ENCODE data around the gene OVCH1.

OVCH1 gene

GRCh38 chr12:29497588-29497987 lies at the start of gene OVCH1:
TSS of gene OVCH1 (minus strand) at chr12:29497686. CDS start at chr12:29497686, 0 bp downstream.
- H3K27ac ChIP-seq: no peak within 1 kb of the TSS
- no peak for TF ChIP-seq ZFX (IDR thresholded peaks at IDR 0.05; ENCODE audit: borderline replicate concordance)
- TF ChIP-seq CTCF (IDR thresholded peaks at IDR 0.05): no peak

- TF ChIP-seq ZFX (IDR thresholded peaks at IDR 0.05; ENCODE audit: borderline replicate concordance) (no peak), CTCF (IDR thresholded peaks at IDR 0.05) (no peak)
Observed at GRCh38 chr12:29547151-29547632, 49.7 kb upstream of the OVCH1 start.

GRCh38 chr12:29546000-29546399 lies 48.5 kb upstream of the OVCH1 start:
- no peak for TF ChIP-seq CTCF (IDR thresholded peaks at IDR 0.05)
- TF ChIP-seq ZFX (IDR thresholded peaks at IDR 0.05; ENCODE audit: borderline replicate concordance): no peak
- no peak overlapping the region for H3K27ac ChIP-seq

More at GRCh38 chr12:29547151-29547632, 49.7 kb upstream of the OVCH1 start:
- no peak overlapping the region for H3K27ac ChIP-seq

- no peak overlapping the region for H3K27ac ChIP-seq
- no peak for TF ChIP-seq CTCF (IDR thresholded peaks at IDR 0.05)
- TF ChIP-seq ZFX (IDR thresholded peaks at IDR 0.05; ENCODE audit: borderline replicate concordance): no peak
Observed at GRCh38 chr12:29545102-29545467, 47.6 kb upstream of the OVCH1 start.

GRCh38 chr12:29544428-29545101 lies 47.1 kb upstream of the OVCH1 start:
- no peak overlapping the region for H3K27ac ChIP-seq
- no peak for TF ChIP-seq ZFX (IDR thresholded peaks at IDR 0.05; ENCODE audit: borderline replicate concordance)
- no peak for TF ChIP-seq CTCF (IDR thresholded peaks at IDR 0.05)

- no peak for TF ChIP-seq ZFX (IDR thresholded peaks at IDR 0.05; ENCODE audit: borderline replicate concordance)
- TF ChIP-seq CTCF (IDR thresholded peaks at IDR 0.05): no peak
- H3K27ac ChIP-seq: no peak overlapping the region
Observed at GRCh38 chr12:29543036-29543435, 45.5 kb upstream of the OVCH1 start.

- H3K27ac ChIP-seq: no peak overlapping the region
- no peak for TF ChIP-seq ZFX (IDR thresholded peaks at IDR 0.05; ENCODE audit: borderline replicate concordance)
- TF ChIP-seq CTCF (IDR thresholded peaks at IDR 0.05): no peak
Observed at GRCh38 chr12:29537298-29537697, 39.8 kb upstream of the OVCH1 start.
